SKM-1 treated with dmso at 0.1 percent for 144 hours (cell line): ENCODE results near the gene SPINK6.

Experiments used
- DNase-seq: peaks from one replicate; lab custom pipeline; 2025; ENCODE audit not compliant: unreplicated experiment; lab: John Stamatoyannopoulos, UW

SPINK6 gene

GRCh38 chr5:148202531-148203203, at the start of gene SPINK6:
Gene SPINK6, plus strand, starts transcription at chr5:148203042. Its CDS starts 55 bp downstream, at chr5:148203097.
- no peak for DNase-seq

- no peak for DNase-seq
Observed at GRCh38 chr5:148156609-148157008, 46.2 kb upstream of the SPINK6 start.

DNA sequence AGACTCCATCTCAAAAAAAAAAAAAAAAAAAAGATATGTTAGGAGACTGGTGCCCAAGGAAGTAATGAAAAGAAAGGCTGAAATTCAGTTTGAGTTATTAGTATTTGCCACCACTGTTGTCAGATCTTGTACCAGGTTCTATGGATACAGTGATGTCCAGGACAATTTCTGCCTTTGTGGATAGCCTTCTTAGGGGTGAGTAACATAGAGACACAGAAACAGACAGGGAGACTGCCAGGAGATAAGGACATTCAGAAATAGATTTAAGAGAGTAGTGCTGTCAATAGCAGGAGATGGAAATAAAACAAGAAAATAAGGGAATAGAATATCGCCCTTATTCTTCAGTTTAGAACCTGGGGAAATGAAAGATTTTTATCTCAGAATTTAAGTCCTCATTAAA, 40.8 kb upstream of the SPINK6 start:
- no peak for DNase-seq

DNA sequence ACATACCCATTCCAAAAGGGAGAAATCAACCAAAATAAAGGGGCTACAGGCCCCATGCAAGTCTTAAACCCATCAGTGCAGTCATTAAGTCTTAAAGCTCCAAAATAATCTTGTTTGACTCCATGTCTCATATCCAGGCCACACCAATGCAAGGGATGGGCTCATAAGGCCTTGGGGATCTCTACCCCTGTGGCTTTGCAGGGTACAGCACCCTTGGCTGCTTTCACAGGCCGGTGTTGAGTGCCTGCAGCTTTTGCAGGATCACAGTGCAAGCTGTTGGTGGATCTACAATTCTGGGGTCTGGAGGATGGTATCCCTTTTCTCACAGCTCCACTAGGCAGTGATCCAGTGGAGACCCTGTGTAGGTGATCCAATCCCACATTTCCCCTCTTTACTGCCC, 39.5 kb upstream of the SPINK6 start:
- DNase-seq = no peak

- DNase-seq = no peak
Observed at GRCh38 chr5:148166550-148167283, 36.1 kb upstream of the SPINK6 start.

- DNase-seq = no peak
Observed at GRCh38 chr5:148168246-148168645, 34.6 kb upstream of the SPINK6 start, which contains the start of gene SPINK14. Gene SPINK14, plus strand, starts transcription at chr5:148168546. Its CDS starts 1,187 bp downstream, at chr5:148169733.

GRCh38 chr5:148172377-148172776, 30.5 kb upstream of the SPINK6 start:
- DNase-seq = no peak

- DNase-seq = no peak
Observed at GRCh38 chr5:148176480-148176879, 26.4 kb upstream of the SPINK6 start.

DNA sequence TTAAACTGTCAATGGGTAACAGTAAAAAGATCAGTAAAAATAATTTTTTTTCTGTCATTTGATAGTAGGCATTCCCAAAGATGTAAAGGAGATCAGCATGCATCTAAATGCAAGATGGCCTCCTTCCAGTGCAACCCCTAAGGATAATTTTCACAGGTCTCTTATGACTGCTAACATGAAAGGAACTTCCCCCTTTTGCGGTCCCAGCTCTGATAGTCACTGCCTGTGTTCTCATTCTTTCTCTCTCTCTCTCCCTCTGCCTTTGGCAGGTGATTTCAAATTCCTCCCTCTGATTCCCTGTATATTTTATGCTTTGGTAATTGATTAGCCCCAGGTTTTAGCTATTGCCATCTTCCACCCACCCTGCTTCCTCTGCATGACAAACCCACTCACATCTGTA, 25.6 kb upstream of the SPINK6 start:
- DNase-seq = no peak

GRCh38 chr5:148179234-148179824, 23.5 kb upstream of the SPINK6 start:
- peak; percentile 58 for DNase-seq

GRCh38 chr5:148186248-148187003, 16.4 kb upstream of the SPINK6 start:
- peak; percentile 95 for DNase-seq

DNA sequence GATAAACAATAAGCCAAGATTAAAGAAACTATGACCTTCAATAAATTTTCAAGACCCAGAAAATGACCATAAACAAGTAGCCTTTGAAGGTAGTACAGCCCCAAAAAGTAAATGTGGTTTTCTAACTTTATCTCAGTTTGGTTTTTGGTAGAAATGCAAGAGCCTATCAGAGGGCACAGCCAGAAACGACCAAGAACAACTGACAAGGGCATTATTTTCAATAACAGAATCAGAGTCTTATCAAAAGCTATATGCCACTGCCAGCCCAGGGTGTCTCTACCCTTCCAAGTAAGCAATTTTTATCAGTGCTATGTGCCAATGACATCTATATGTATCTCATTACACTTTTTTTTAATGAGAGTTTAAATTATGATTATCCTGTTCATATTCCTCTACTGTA, 11.8 kb upstream of the SPINK6 start:
- DNase-seq = no peak

DNA sequence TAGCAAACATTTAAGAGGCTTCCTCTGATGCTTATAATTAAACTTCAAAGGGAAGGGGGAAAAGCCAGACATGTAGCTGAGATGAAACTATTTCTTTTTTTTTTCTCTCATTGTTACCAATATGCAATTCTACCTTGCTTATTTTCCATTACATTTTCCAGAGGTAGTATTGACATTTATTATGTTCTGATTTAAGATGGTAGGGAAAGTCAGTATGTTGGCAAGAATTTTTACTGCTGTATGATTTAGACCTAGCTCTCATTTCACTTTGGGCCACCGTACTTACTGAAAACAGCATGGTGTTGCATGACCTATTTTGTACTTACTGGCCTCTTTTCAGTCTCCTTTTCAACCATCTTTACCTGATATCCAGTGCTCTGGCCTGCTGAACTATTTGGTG, 9.6 kb upstream of the SPINK6 start:
- DNase-seq = no peak

DNA sequence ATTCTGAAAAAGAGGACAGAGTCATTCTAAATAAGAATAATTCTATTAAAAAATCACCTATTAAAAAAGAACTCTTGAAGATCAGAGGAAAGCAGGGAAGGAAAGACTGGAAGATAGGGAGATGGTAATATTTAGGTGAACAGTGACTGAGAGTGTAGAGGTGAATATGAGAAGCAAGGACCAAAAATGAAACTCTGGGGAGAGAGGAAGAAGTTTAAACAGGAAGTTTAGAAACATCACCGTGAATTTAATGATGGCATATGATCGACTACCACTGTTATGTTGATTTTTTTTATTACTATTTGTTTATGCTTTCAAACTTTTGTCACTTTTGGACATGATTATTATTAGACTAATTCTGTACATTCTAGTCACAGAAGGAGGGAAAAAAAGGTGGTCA, 1.7 kb upstream of the SPINK6 start:
- peak; percentile 31 for DNase-seq

GRCh38 chr5:148205044-148205806, 2.4 kb downstream of the SPINK6 start:
- DNase-seq = peak; percentile 81

- DNase-seq = no peak
Observed at GRCh38 chr5:148205865-148206264, 3.0 kb downstream of the SPINK6 start.

DNA sequence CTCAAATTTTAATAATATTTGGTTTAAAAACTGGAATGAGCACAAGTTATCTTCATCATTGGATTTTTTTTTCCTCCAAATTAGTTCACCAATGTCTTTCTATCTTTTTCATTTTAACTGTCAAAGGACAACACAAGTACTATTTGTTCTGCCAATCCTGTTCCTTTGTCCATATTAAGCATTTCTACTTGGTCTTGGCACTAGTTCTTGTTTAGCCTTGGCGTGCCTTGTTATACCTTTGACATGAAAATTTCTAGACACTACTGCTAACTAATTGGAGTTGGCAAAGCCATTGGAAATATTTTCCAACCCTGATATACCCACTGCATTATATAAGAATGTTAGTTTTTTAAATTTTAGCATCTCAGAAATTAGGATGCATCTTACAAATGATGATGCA, 3.8 kb downstream of the SPINK6 start:
- DNase-seq = no peak

DNA sequence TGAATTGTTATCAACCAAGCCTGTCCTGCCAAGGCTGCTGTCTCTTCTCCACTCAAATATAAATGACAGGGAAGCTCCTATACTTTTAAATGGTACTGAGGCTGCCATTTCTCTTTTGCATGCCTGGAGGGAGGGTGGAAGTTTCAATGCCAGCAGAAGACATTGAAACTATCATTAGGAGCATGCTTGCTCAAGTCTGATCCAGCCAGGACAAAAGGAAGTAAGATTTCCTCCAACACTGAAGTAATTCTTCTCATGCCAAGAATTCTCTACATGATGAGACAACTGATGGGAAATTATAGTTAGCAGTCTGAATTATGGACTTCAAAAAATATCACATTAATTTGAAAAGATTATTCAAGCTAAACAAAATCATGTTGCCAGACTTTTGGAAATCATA, 5.4 kb downstream of the SPINK6 start:
- no peak for DNase-seq

DNA sequence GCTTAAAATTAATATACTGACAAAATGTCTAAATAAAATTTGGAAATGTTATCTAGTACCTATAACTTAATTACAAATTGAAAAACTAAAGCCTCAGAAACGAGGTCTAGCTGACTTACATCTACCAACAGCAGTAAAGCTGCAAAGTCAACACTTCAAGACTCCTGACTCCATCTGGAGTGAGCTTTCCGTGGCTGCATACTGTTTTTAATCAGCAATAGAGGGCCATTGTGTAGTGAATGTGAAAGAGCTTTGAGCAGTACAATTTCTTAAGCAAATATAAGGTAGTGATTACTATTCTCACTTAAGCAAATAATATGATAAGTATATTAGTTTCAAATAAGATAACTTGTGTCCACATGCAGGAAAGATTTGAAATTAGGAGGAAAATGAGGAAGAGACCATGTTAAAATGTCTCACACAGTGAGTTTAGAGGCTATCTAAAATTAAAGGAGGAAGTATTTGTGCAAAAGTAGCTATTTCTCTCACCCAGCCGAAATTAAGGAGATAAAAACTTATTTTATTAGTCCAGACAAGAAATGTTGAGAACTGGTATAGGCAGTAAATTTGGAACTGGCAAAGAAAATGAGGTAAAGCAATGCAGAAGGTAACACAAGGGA, 6.4 kb downstream of the SPINK6 start:
- DNase-seq = no peak

DNA sequence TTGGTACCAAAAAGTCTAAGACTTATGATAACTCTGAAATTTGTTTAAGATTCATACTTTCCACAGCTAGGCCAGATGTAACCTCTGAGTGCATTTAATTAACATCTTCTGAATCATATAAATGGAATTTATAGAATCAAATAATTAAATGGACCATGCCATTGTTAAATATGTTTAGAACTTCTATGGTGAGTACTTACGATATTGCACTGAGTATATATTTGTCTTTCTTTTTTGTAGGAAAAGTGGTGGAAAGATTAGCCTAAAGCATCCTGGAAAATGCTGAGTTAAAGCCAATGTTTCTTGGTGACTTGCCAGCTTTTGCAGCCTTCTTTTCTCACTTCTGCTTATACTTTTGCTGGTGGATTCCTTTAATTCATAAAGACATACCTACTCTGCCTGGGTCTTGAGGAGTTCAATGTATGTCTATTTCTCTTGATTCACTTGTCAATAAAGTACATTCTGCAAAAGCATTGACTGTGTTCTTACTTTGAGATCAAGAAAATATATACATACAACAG, 11.9 kb downstream of the SPINK6 start:
- no peak for DNase-seq
